ENCODE data around the gene PARVG.

Gene PARVG

GRCh38 chr22:44179196-44179988 is 1.3 kb upstream of the PARVG start:
- no peak for DNase-seq (ENCODE audit: low spot score in 2 of 2)
- Histone ChIP-seq H3K4me1 (no peaks in the 10 kb centered on the region), H3K27me3 (ENCODE audit: low read depth) (no peaks in the 10 kb centered on the region; the same call in 1 of the 2 replicates), H3K9me3 (no peaks in the 10 kb centered on the region), H3K36me3 (replicated peaks) (no peaks in the 10 kb centered on the region), H3K4me3 (no peak overlapping the region)
- in situ Hi-C loops (cut with MboI; ENCODE audit: low sequenced_read_pairs): no loop called here

- H3K36me3 ChIP-seq (replicated peaks): no peaks in the 10 kb centered on the region
- no peak for DNase-seq (ENCODE audit: low spot score in 2 of 2)
- H3K9me3 ChIP-seq: no peaks in the 10 kb centered on the region
- H3K4me1 ChIP-seq: no peaks in the 10 kb centered on the region
- H3K4me3 ChIP-seq: no peak overlapping the region
- no peaks in the 10 kb centered on the region; the same call in 1 of the 2 replicates for H3K27me3 ChIP-seq (ENCODE audit: low read depth)
- in situ Hi-C loops (cut with MboI; ENCODE audit: low sequenced_read_pairs): no loop called here
Observed at GRCh38 chr22:44179989-44180705, 578 bp upstream of the PARVG start.

- DNase-seq (ENCODE audit: low spot score in 2 of 2): no peak
- in situ Hi-C loops (cut with MboI; ENCODE audit: low sequenced_read_pairs): no loop called here
- Histone ChIP-seq H3K27me3 (ENCODE audit: low read depth) (no peaks in the 10 kb centered on the region; the same call in 1 of the 2 replicates), H3K9me3 (no peaks in the 10 kb centered on the region), H3K4me1 (no peaks in the 10 kb centered on the region), H3K4me3 (no peak overlapping the region), H3K36me3 (replicated peaks) (no peaks in the 10 kb centered on the region)
Observed at GRCh38 chr22:44181033-44181911, 547 bp downstream of the PARVG start.

- in situ Hi-C loops (cut with MboI; ENCODE audit: low sequenced_read_pairs): no loop called here
- no peak overlapping the region for H3K4me3 ChIP-seq
Observed at GRCh38 chr22:44181912-44182587, 1.3 kb downstream of the PARVG start.

GRCh38 chr22:44182588-44183286 is 2.0 kb downstream of the PARVG start:
- in situ Hi-C loops (cut with MboI; ENCODE audit: low sequenced_read_pairs): no loop called here
- Histone ChIP-seq H3K27me3 (ENCODE audit: low read depth) (no peaks in the 10 kb centered on the region; the same call in 1 of the 2 replicates), H3K36me3 (replicated peaks) (no peaks in the 10 kb centered on the region), H3K4me1 (no peaks in the 10 kb centered on the region), H3K9me3 (no peaks in the 10 kb centered on the region), H3K4me3 (no peak overlapping the region)
- DNase-seq (ENCODE audit: low spot score in 2 of 2): no peak

More at GRCh38 chr22:44181912-44182587, 1.3 kb downstream of the PARVG start:
- H3K9me3 ChIP-seq: no peaks in the 10 kb centered on the region
- no peaks in the 10 kb centered on the region for H3K4me1 ChIP-seq
- DNase-seq (ENCODE audit: low spot score in 2 of 2): no peak
- H3K36me3 ChIP-seq (replicated peaks): no peaks in the 10 kb centered on the region
- H3K27me3 ChIP-seq (ENCODE audit: low read depth): no peaks in the 10 kb centered on the region; the same call in 1 of the 2 replicates

GRCh38 chr22:44183287-44183588 is 2.5 kb downstream of the PARVG start:
- H3K4me1 ChIP-seq: no peaks in the 10 kb centered on the region
- H3K9me3 ChIP-seq: no peaks in the 10 kb centered on the region
- H3K36me3 ChIP-seq (replicated peaks): no peaks in the 10 kb centered on the region
- no peak for DNase-seq (ENCODE audit: low spot score in 2 of 2)
- no peak overlapping the region for H3K4me3 ChIP-seq
- in situ Hi-C loops (cut with MboI; ENCODE audit: low sequenced_read_pairs): no loop called here
- H3K27me3 ChIP-seq (ENCODE audit: low read depth): no peaks in the 10 kb centered on the region; the same call in 1 of the 2 replicates

- Histone ChIP-seq H3K4me3 (no peak overlapping the region), H3K36me3 (replicated peaks) (no peaks in the 10 kb centered on the region), H3K27me3 (ENCODE audit: low read depth) (no peaks in the 10 kb centered on the region; the same call in 1 of the 2 replicates), H3K9me3 (no peaks in the 10 kb centered on the region), H3K4me1 (no peaks in the 10 kb centered on the region)
- DNase-seq (ENCODE audit: low spot score in 2 of 2): no peak
- in situ Hi-C loops (cut with MboI; ENCODE audit: low sequenced_read_pairs): no loop called here
Observed at GRCh38 chr22:44184006-44184405, 3.3 kb downstream of the PARVG start.

- Histone ChIP-seq H3K4me1 (no peaks in the 10 kb centered on the region), H3K27me3 (ENCODE audit: low read depth) (no peaks in the 10 kb centered on the region; the same call in 1 of the 2 replicates), H3K9me3 (no peaks in the 10 kb centered on the region), H3K4me3 (no peak overlapping the region), H3K36me3 (replicated peaks) (no peaks in the 10 kb centered on the region)
- in situ Hi-C loops (cut with MboI; ENCODE audit: low sequenced_read_pairs): no loop called here
- DNase-seq (ENCODE audit: low spot score in 2 of 2): no peak
Observed at GRCh38 chr22:44185237-44186120, 4.8 kb downstream of the PARVG start.

GRCh38 chr22:44186121-44186510 is 5.4 kb downstream of the PARVG start:
- no peaks in the 10 kb centered on the region; the same call in 1 of the 2 replicates for H3K27me3 ChIP-seq (ENCODE audit: low read depth)
- no peaks in the 10 kb centered on the region for H3K4me1 ChIP-seq
- in situ Hi-C loops (cut with MboI; ENCODE audit: low sequenced_read_pairs): no loop called here
- no peaks in the 10 kb centered on the region for H3K36me3 ChIP-seq (replicated peaks)
- no peak overlapping the region for H3K4me3 ChIP-seq
- H3K9me3 ChIP-seq: no peaks in the 10 kb centered on the region
- no peak for DNase-seq (ENCODE audit: low spot score in 2 of 2)

- Histone ChIP-seq H3K36me3 (replicated peaks) (no peaks in the 10 kb centered on the region), H3K4me1 (no peaks in the 10 kb centered on the region), H3K9me3 (no peaks in the 10 kb centered on the region), H3K4me3 (no peak overlapping the region), H3K27me3 (ENCODE audit: low read depth) (no peaks in the 10 kb centered on the region; the same call in 1 of the 2 replicates)
- in situ Hi-C loops (cut with MboI; ENCODE audit: low sequenced_read_pairs): no loop called here
- no peak for DNase-seq (ENCODE audit: low spot score in 2 of 2)
Observed at GRCh38 chr22:44186737-44187136, 6.0 kb downstream of the PARVG start.

GRCh38 chr22:44187652-44188230 is 7.0 kb downstream of the PARVG start:
- Histone ChIP-seq H3K27me3 (ENCODE audit: low read depth) (no peaks in the 10 kb centered on the region), H3K36me3 (replicated peaks) (no peaks in the 10 kb centered on the region), H3K4me3 (no peak overlapping the region), H3K9me3 (no peaks in the 10 kb centered on the region), H3K4me1 (no peaks in the 10 kb centered on the region)
- in situ Hi-C loops (cut with MboI; ENCODE audit: low sequenced_read_pairs): no loop called here
- no peak for DNase-seq (ENCODE audit: low spot score in 2 of 2)

GRCh38 chr22:44188316-44188715 is 7.6 kb downstream of the PARVG start:
- Histone ChIP-seq H3K4me3 (no peak overlapping the region), H3K9me3 (no peaks in the 10 kb centered on the region), H3K36me3 (replicated peaks) (no peaks in the 10 kb centered on the region), H3K27me3 (ENCODE audit: low read depth) (no peaks in the 10 kb centered on the region), H3K4me1 (no peaks in the 10 kb centered on the region)
- DNase-seq (ENCODE audit: low spot score in 2 of 2): no peak
- in situ Hi-C loops (cut with MboI; ENCODE audit: low sequenced_read_pairs): no loop called here
